ENCODE measurements around the gene ADGRL1. TPM values are rescaled to one million over a fixed set of nuclear protein-coding genes. Genes with fewer than 3 reads are reported as not detected.
"Not testable (repeated sequence)": the region's sequence is repeated elsewhere in the genome, so short reads cannot be mapped to it uniquely, and the experiment has no call there.

ADGRL1 gene
- total and polyA plus RNA-seq, 10 of the 15 experiments (the other 5 are each of a cell fraction or from before 2014, with no cell fraction given) = 0.05 to 4.8 (median 0.71) TPM

- H3K27ac ChIP-seq (ENCODE audit: control insufficient read depth, insufficient read depth); H4K20me1 ChIP-seq (ENCODE audit: control insufficient read depth, insufficient read depth); DNase-seq (ENCODE audit: low read depth, low spot score); H3K4me1 ChIP-seq (ENCODE audit: control insufficient read depth, insufficient read depth, low read length); H3K36me3 ChIP-seq (ENCODE audit: control insufficient read depth in 2 of 2, insufficient read depth in 2 of 2, low read length in 1 of 2); H3K9me3 ChIP-seq (replicated peaks; ENCODE audit: control insufficient read depth, insufficient read depth, low read length); FAIRE-seq; SMC1A ChIA-PET (ENCODE audit: uncharacterized antibody, unreplicated experiment); CTCF ChIA-PET; H3K4me2 ChIP-seq (ENCODE audit: control insufficient read depth, insufficient read depth); BruUV-seq (replicated peaks); H3K9ac ChIP-seq (ENCODE audit: control insufficient read depth, insufficient read depth, low read length); in situ Hi-C loops (cut with MboI); H3K4me3 ChIP-seq; RAD21 ChIA-PET (ENCODE audit: unreplicated experiment); intact Hi-C loops (cut with micrococcal nuclease; ENCODE audit: unreplicated experiment); H2AFZ ChIP-seq (ENCODE audit: control insufficient read depth, low read depth, low read length); H3K27me3 ChIP-seq (replicated peaks in 1 of 2; ENCODE audit: control insufficient read depth in 2 of 2, insufficient read depth in 2 of 2, low read length in 1 of 2); H3K79me2 ChIP-seq (ENCODE audit: control insufficient read depth, insufficient read depth, low read length): not testable (repeated sequence)
- peak; percentile 53 for ATAC-seq
- peak; percentile 76 for TF ChIP-seq BMI1 (IDR thresholded peaks at IDR 0.05; ENCODE audit: borderline replicate concordance)
- WGBS (ENCODE audit: insufficient coverage, insufficient replicate concordance, low lambda C conversion rate, missing lambda C conversion rate) = 16% methylated on average over 19 of the region's 19 CpGs
- POLR2A ChIA-PET = interaction anchor here (0.5 kb wide), 1 partner anchor 257 kb away, joined by 8 read pairs; no protein-coding TSS in a partner anchor
These were observed 48.0 kb upstream of the ADGRL1 start for GRCh38 chr19:14253822-14254599.

DNA sequence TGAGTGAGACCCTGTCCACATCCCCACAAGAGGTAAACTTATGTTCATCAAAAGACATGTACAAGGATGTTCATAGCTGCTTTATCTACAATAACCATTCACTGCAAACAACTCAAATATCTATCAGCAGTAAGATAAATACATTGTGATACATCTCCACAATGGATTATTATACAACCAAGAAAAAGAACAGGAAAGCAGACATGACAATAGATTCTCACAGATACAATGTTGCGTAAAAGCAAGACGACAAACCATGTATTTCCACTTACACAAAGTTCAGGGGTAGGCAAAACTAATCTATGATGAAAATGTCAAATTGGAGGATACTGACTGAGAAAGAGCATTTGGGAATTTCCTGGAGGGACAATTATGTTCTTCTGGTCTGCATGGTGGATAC is 46.2 kb upstream of the ADGRL1 start:
- H3K4me3 ChIP-seq; DNase-seq (ENCODE audit: low read depth, low spot score); H3K36me3 ChIP-seq (ENCODE audit: control insufficient read depth in 2 of 2, insufficient read depth in 2 of 2, low read length in 1 of 2); H3K9me3 ChIP-seq (replicated peaks; ENCODE audit: control insufficient read depth, insufficient read depth, low read length); POLR2A ChIA-PET; SMC1A ChIA-PET (ENCODE audit: uncharacterized antibody, unreplicated experiment); in situ Hi-C loops (cut with MboI); H3K79me2 ChIP-seq (ENCODE audit: control insufficient read depth, insufficient read depth, low read length); FAIRE-seq; BruUV-seq (replicated peaks); H3K9ac ChIP-seq (ENCODE audit: control insufficient read depth, insufficient read depth, low read length); H3K4me2 ChIP-seq (ENCODE audit: control insufficient read depth, insufficient read depth); ATAC-seq; CTCF ChIA-PET; H4K20me1 ChIP-seq (ENCODE audit: control insufficient read depth, insufficient read depth); H3K27ac ChIP-seq (ENCODE audit: control insufficient read depth, insufficient read depth); H3K27me3 ChIP-seq (replicated peaks in 1 of 2; ENCODE audit: control insufficient read depth in 2 of 2, insufficient read depth in 2 of 2, low read length in 1 of 2); RAD21 ChIA-PET (ENCODE audit: unreplicated experiment); H2AFZ ChIP-seq (ENCODE audit: control insufficient read depth, low read depth, low read length); intact Hi-C loops (cut with micrococcal nuclease; ENCODE audit: unreplicated experiment): not testable (repeated sequence)
- peaks cover 11% of the 10 kb centered on the region for H3K4me1 ChIP-seq (ENCODE audit: control insufficient read depth, insufficient read depth, low read length)
- 96% methylated on average over 2 of the region's 2 CpGs for WGBS (ENCODE audit: insufficient coverage, insufficient replicate concordance, low lambda C conversion rate, missing lambda C conversion rate)

Data from GM12878 (cell line).